ENCODE measurements around the gene TOR1A. TPM values are rescaled to one million over a fixed set of nuclear protein-coding genes. Genes with fewer than 3 reads are reported as not detected.
A peak's percentile ranks its signal among the peaks of the same experiment; 100 is the strongest.
"Not testable (repeated sequence)": the region's sequence is repeated elsewhere in the genome, so short reads cannot be mapped to it uniquely, and the experiment has no call there.

The TOR1A gene
- total RNA-seq, 1 experiment from 2014 or later = 53.2 TPM

- DNase-seq (ENCODE audit: low spot score) = peak; percentile 10
Measured at GRCh38 chr9:129822898-129823541, 916 bp downstream of the TOR1A start.

- DNase-seq (ENCODE audit: low spot score) = no peak
Measured at GRCh38 chr9:129816501-129817435, 7.2 kb downstream of the TOR1A start.

- DNase-seq (ENCODE audit: low spot score) = no peak
Measured at GRCh38 chr9:129815278-129815677, 8.7 kb downstream of the TOR1A start.

- no peak for DNase-seq (ENCODE audit: low spot score)
Measured at GRCh38 chr9:129814432-129815223, 9.3 kb downstream of the TOR1A start.

GRCh38 chr9:129813661-129814060, 10.3 kb downstream of the TOR1A start:
- no peak for DNase-seq (ENCODE audit: low spot score)

GRCh38 chr9:129812385-129812784, 11.6 kb downstream of the TOR1A start:
- no peak for DNase-seq (ENCODE audit: low spot score)

- no peak for DNase-seq (ENCODE audit: low spot score)
Measured at GRCh38 chr9:129811967-129812363, 12.0 kb downstream of the TOR1A start.

GRCh38 chr9:129810788-129811187, 13.1 kb downstream of the TOR1A start:
- DNase-seq (ENCODE audit: low spot score) = no peak

GRCh38 chr9:129810116-129810515, 13.8 kb downstream of the TOR1A start:
- DNase-seq (ENCODE audit: low spot score) = no peak

- DNase-seq (ENCODE audit: low spot score) = no peak
Measured at GRCh38 chr9:129809346-129809745, 14.6 kb downstream of the TOR1A start.

GRCh38 chr9:129806061-129806460, 17.9 kb downstream of the TOR1A start:
- no peak for DNase-seq (ENCODE audit: low spot score)

- DNase-seq (ENCODE audit: low spot score) = peak; percentile 22
Measured at GRCh38 chr9:129803676-129804060, 20.3 kb downstream of the TOR1A start.

GRCh38 chr9:129802833-129803675, 20.9 kb downstream of the TOR1A start, which contains the start of gene TOR1B:
Gene TOR1B (plus strand): TSS chr9:129803184. CDS start chr9:129803213, 29 bp downstream.
- peak; percentile 85 for DNase-seq (ENCODE audit: low spot score)

- DNase-seq (ENCODE audit: low spot score) = no peak
Measured at GRCh38 chr9:129801504-129801903, 22.4 kb downstream of the TOR1A start.

- DNase-seq (ENCODE audit: low spot score) = no peak
Measured at GRCh38 chr9:129798973-129799372, 25.0 kb downstream of the TOR1A start.

GRCh38 chr9:129796029-129796428, 27.9 kb downstream of the TOR1A start:
- DNase-seq (ENCODE audit: low spot score) = not testable (repeated sequence)

- no peak for DNase-seq (ENCODE audit: low spot score)
Measured at GRCh38 chr9:129794549-129794948, 29.4 kb downstream of the TOR1A start.

- DNase-seq (ENCODE audit: low spot score) = no peak
Measured at GRCh38 chr9:129786481-129786880, 37.5 kb downstream of the TOR1A start.

GRCh38 chr9:129785866-129786265, 38.1 kb downstream of the TOR1A start:
- no peak for DNase-seq (ENCODE audit: low spot score)

GRCh38 chr9:129784970-129785369, 39.0 kb downstream of the TOR1A start:
- DNase-seq (ENCODE audit: low spot score) = not testable (repeated sequence)
